Body of pancreas (tissue), 4 donors: Measurements from ENCODE around the gene CD69. TPM values are rescaled to one million over a fixed set of nuclear protein-coding genes. Genes with fewer than 3 reads are reported as not detected.

Source experiments
- ATAC-seq: fragments of 150-250 bp; one replicate; pipeline ENCODE4 v1.9.1; 2016
- DNase-seq, 4 donors: peaks; one replicate each; pipeline ENCODE4 v3.0.0-alpha.2; 2019
- H3K27ac ChIP-seq, 4 donors: fragments of 200-600 bp; sonication (generic); 1 replicate in 3 of 4; 2 replicates in 1 of 4; pipeline versions ENCODE4 v1.5.1 to v1.6.1; 2016 to 2019; ENCODE audit warnings: mild to moderate bottlenecking in 1 of 4, mixed read lengths in 1 of 4, moderate library complexity in 1 of 4
- H3K27me3 ChIP-seq, 2 donors: fragments of 200-600 bp; sonication (generic); one replicate each; pipeline ENCODE4 v1.6.0; 2016; ENCODE audit warnings: mild to moderate bottlenecking in 1 of 2
- H3K36me3 ChIP-seq, 2 donors: fragments of 200-600 bp; sonication (generic); replicated peaks in 1 of 2; 2 replicates each; pipeline ENCODE4 v1.5.1; 2016; ENCODE audit warnings: low read depth in 2 of 2; ENCODE audit not compliant: insufficient read depth in 1 of 2
- H3K4me1 ChIP-seq: fragments of 200-600 bp; sonication (generic); one replicate; pipeline ENCODE4 v1.6.0; 2016
- H3K4me3 ChIP-seq, 2 donors: fragments of 200-600 bp; sonication (generic); 1 replicate in 1 of 2; 2 replicates in 1 of 2; pipeline ENCODE4 v1.5.1; 2016 to 2019
- H3K9me3 ChIP-seq, 3 donors: fragments of 200-600 bp; sonication (generic); 1 replicate in 2 of 3; 2 replicates in 1 of 3; pipeline ENCODE4 v1.5.1; 2016
- CTCF ChIP-seq, 7 experiments: fragments of 450-650 bp in 4 of 7; fragments of 200-600 bp in 3 of 7; sonication (generic) in 3 of 7; IDR thresholded peaks; one replicate each; pipeline ENCODE4 v1.5.1; 2016 to 2019; ENCODE audit warnings: antibody characterized with exemption in 7 of 7
- POLR2A ChIP-seq, 3 donors: fragments of 450-650 bp; IDR thresholded peaks; one replicate each; pipeline ENCODE4 v1.6.1; 2016; ENCODE audit warnings: antibody characterized with exemption in 3 of 3, mild to moderate bottlenecking in 2 of 3
- WGBS, 2 donors: methylation state at CpG; one replicate each; pipeline ENCODE4 v1.1.5; 2017; 5-methylcytosine and 5-hydroxymethylcytosine counted together
- intact Hi-C: fragments of 100-400 bp; cut with DNase I; formaldehyde crosslinking; loops from one replicate; pipeline ENCODE4 v1.15.1; 2023
- total RNA-seq, 2 donors: library from RNA; depleted of rRNA; stranded (reverse); fragments of >200 nt; gene quantifications; one replicate each; pipeline ENCODE4 v1.1.0, GENCODE V29; 2016

Gene CD69
- total RNA-seq, 2 donors from 2014 or later: 3.1 to 4.0 TPM

DNA sequence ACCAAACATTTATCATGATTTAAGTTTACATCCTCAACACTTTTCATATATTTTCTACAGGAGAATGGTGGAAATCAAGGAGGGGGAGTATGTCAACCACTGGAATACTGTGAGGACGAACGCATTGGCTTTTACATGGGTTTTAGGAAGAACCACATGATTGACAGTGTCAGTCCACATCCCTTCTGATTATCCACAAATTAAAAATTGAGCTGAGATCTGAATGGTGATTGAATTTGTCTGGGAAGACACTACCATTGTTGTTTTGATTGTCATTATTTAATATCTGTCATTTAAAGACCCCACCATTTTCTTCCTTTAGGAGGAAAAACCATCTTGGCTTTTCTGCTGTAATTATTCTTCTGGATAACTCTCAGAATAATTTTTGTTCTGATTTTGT, 35.2 kb upstream of the CD69 start:
- Histone ChIP-seq H3K36me3 (no peaks in the 10 kb centered on the region), H3K4me1 (no peaks in the 10 kb centered on the region), H3K4me3 (no peak overlapping the region), H3K9me3 (no peaks in the 10 kb centered on the region), H3K27ac (no peak overlapping the region), H3K27me3 (no peaks in the 10 kb centered on the region)
- intact Hi-C loops: no loop called here
- WGBS, 2 donors: 79 to 80% methylated on average over 2 of the region's 2 CpGs
- ATAC-seq (no peak), DNase-seq (no peak)
- TF ChIP-seq CTCF (IDR thresholded peaks at IDR 0.05) (no peak), POLR2A (IDR thresholded peaks at IDR 0.05) (no peak)

DNA sequence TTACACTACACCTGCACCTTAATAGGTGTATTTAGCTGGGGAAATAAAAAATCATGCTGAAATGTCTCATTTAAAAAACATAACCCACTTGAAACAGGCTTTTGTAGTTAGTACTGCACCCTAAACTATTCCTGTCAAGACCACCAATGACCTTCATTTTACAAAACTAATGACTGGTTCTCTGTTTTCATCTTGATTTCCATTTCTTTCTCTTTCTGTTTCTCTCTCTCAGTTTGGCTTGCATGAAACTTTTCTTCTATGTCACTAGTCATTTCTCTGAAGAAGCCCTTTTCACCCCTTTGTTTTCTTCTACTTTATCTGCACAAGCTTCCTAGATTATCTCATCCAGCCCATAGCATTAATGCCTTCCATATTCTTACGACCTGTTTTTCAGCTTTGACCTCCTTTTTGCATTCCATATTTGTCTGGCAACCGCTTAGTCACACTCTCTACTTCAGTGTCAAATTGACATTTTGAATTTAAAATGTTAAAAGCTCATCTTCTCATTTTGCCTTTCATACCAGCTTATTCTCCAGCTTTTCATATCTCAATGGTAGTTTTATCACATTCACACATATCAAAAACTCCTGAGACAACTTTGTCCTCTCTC, 33.9 kb upstream of the CD69 start:
- H3K4me3 ChIP-seq: no peak overlapping the region
- ATAC-seq: no peak
- TF ChIP-seq CTCF (IDR thresholded peaks at IDR 0.05): no peak
- TF ChIP-seq POLR2A (IDR thresholded peaks at IDR 0.05): no peak
- no peak overlapping the region for H3K27ac ChIP-seq
- H3K36me3 ChIP-seq: no peaks in the 10 kb centered on the region
- intact Hi-C loops: no loop called here
- H3K9me3 ChIP-seq: no peaks in the 10 kb centered on the region
- DNase-seq: no peak
- 51 to 70% methylated on average over 2 of the region's 2 CpGs for WGBS, 2 donors
- no peaks in the 10 kb centered on the region for H3K4me1 ChIP-seq
- H3K27me3 ChIP-seq: no peaks in the 10 kb centered on the region

GRCh38 chr12:9793779-9794395, 33.2 kb upstream of the CD69 start:
- ATAC-seq (no peak), DNase-seq (no peak)
- intact Hi-C loops: no loop called here
- H3K4me3 ChIP-seq: no peak overlapping the region
- no peaks in the 10 kb centered on the region for H3K9me3 ChIP-seq
- TF ChIP-seq CTCF (IDR thresholded peaks at IDR 0.05) (no peak), POLR2A (IDR thresholded peaks at IDR 0.05) (no peak)
- no peaks in the 10 kb centered on the region for H3K36me3 ChIP-seq
- no peaks in the 10 kb centered on the region for H3K4me1 ChIP-seq
- H3K27me3 ChIP-seq: no peaks in the 10 kb centered on the region
- WGBS, 2 donors: 57 to 77% methylated on average over 8 of the region's 8 CpGs
- no peak overlapping the region for H3K27ac ChIP-seq

DNA sequence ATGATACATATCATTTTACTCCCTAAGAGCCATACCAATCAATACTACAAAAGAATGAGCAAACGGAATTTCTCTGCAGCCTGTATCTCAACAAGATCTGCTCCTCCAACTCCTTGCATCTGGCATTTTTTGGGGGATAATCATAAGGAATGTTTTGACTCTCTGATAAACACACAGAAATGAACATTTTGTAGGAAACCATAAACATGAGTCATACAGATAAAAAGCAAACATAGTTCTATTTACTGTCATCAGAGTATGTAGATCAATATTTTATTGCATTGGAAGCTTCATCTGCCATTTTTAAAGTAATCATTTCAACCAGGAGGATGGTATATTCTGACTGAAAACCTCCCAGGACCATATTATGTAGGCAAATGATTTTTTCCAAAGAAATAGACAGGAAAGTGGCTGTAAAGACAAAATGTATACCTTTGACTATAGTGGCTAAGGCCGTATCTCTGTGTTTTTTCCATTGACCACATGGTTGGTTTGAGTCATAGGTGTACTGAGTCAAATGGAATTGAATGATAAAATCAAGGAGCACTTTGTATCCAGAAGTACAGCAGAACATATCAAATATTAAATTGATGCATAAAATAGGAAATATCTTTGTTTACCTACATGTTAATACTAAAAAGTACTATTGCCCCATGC, 32.4 kb upstream of the CD69 start:
- WGBS, 2 donors: 70 to 72% methylated on average over 2 of the region's 2 CpGs
- H3K27me3 ChIP-seq: no peaks in the 10 kb centered on the region
- no peak for TF ChIP-seq CTCF (IDR thresholded peaks at IDR 0.05)
- TF ChIP-seq POLR2A (IDR thresholded peaks at IDR 0.05): no peak
- no peaks in the 10 kb centered on the region for H3K4me1 ChIP-seq
- no peaks in the 10 kb centered on the region for H3K36me3 ChIP-seq
- ATAC-seq (no peak), DNase-seq (no peak)
- no peak overlapping the region for H3K27ac ChIP-seq
- no peaks in the 10 kb centered on the region for H3K9me3 ChIP-seq
- H3K4me3 ChIP-seq: no peak overlapping the region
- intact Hi-C loops: no loop called here
